Measurements from ENCODE around the gene BTNL3.

DNA sequence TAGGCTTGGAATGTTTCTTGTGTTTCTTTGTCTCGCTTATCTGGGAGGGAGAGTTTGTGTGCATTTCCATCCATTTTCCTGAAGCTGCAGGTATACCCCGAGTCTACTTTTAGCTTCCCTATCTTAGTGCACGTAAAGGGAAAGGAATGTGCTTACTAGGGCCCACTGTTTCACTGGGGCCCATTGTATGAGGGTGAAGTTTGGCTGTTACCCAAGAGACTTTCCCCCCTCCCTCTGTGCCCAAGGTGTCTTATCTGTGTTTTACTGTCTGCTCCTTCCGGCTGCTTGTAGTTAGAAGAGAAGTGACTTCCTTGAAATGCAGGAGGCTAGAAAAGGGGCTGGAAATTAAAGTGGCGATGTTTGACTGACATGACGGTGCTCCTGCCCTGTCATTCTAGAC, 12.1 kb upstream of the BTNL3 start:
- TF ChIP-seq, protein P1, sequence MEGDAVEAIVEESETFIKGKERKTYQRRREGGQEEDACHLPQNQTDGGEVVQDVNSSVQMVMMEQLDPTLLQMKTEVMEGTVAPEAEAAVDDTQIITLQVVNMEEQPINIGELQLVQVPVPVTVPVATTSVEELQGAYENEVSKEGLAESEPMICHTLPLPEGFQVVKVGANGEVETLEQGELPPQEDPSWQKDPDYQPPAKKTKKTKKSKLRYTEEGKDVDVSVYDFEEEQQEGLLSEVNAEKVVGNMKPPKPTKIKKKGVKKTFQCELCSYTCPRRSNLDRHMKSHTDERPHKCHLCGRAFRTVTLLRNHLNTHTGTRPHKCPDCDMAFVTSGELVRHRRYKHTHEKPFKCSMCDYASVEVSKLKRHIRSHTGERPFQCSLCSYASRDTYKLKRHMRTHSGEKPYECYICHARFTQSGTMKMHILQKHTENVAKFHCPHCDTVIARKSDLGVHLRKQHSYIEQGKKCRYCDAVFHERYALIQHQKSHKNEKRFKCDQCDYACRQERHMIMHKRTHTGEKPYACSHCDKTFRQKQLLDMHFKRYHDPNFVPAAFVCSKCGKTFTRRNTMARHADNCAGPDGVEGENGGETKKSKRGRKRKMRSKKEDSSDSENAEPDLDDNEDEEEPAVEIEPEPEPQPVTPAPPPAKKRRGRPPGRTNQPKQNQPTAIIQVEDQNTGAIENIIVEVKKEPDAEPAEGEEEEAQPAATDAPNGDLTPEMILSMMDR (IDR thresholded peaks at IDR 0.05): no peak
- TF ChIP-seq NFIC (IDR thresholded peaks at IDR 0.05; ENCODE audit: borderline replicate concordance) (no peak), RFX5 (IDR thresholded peaks at IDR 0.05; ENCODE audit: low read length) (no peak), SMC3 (IDR thresholded peaks at IDR 0.05; ENCODE audit: low read depth, low read length) (no peak), EP300 (IDR thresholded peaks at IDR 0.05; ENCODE audit: borderline replicate concordance in 1 of 2, low read depth in 1 of 2, low read length in 1 of 2) (no peak)
- TF ChIP-seq, protein P2, sequence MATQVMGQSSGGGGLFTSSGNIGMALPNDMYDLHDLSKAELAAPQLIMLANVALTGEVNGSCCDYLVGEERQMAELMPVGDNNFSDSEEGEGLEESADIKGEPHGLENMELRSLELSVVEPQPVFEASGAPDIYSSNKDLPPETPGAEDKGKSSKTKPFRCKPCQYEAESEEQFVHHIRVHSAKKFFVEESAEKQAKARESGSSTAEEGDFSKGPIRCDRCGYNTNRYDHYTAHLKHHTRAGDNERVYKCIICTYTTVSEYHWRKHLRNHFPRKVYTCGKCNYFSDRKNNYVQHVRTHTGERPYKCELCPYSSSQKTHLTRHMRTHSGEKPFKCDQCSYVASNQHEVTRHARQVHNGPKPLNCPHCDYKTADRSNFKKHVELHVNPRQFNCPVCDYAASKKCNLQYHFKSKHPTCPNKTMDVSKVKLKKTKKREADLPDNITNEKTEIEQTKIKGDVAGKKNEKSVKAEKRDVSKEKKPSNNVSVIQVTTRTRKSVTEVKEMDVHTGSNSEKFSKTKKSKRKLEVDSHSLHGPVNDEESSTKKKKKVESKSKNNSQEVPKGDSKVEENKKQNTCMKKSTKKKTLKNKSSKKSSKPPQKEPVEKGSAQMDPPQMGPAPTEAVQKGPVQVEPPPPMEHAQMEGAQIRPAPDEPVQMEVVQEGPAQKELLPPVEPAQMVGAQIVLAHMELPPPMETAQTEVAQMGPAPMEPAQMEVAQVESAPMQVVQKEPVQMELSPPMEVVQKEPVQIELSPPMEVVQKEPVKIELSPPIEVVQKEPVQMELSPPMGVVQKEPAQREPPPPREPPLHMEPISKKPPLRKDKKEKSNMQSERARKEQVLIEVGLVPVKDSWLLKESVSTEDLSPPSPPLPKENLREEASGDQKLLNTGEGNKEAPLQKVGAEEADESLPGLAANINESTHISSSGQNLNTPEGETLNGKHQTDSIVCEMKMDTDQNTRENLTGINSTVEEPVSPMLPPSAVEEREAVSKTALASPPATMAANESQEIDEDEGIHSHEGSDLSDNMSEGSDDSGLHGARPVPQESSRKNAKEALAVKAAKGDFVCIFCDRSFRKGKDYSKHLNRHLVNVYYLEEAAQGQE (IDR thresholded peaks at IDR 0.05; ENCODE audit: low read depth, low read length): no peak
- TF ChIP-seq, protein P3, sequence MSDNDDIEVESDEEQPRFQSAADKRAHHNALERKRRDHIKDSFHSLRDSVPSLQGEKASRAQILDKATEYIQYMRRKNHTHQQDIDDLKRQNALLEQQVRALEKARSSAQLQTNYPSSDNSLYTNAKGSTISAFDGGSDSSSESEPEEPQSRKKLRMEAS (IDR thresholded peaks at IDR 0.05; ENCODE audit: low read depth): no peak
- TF ChIP-seq, protein P4, sequence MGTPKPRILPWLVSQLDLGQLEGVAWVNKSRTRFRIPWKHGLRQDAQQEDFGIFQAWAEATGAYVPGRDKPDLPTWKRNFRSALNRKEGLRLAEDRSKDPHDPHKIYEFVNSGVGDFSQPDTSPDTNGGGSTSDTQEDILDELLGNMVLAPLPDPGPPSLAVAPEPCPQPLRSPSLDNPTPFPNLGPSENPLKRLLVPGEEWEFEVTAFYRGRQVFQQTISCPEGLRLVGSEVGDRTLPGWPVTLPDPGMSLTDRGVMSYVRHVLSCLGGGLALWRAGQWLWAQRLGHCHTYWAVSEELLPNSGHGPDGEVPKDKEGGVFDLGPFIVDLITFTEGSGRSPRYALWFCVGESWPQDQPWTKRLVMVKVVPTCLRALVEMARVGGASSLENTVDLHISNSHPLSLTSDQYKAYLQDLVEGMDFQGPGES (IDR thresholded peaks at IDR 0.05; ENCODE audit: low read depth, low read length): no peak
